ENCODE results near the gene ZNF500.
A peak's percentile ranks its signal among the peaks of the same experiment; 100 is the strongest.

Gene ZNF500

GRCh38 chr16:4768549-4769305 is 1.8 kb upstream of the ZNF500 start:
- DNase-seq: peak; percentile 97 to 98

GRCh38 chr16:4767872-4768548 is 1.0 kb upstream of the ZNF500 start:
- DNase-seq: peak; percentile 30 to 42

- no peak for DNase-seq
Measured at GRCh38 chr16:4765511-4766474, 1.2 kb downstream of the ZNF500 start.

GRCh38 chr16:4763791-4764190 is 3.2 kb downstream of the ZNF500 start:
- no peak for DNase-seq

GRCh38 chr16:4762205-4762604 is 4.8 kb downstream of the ZNF500 start:
- no peak for DNase-seq

DNA sequence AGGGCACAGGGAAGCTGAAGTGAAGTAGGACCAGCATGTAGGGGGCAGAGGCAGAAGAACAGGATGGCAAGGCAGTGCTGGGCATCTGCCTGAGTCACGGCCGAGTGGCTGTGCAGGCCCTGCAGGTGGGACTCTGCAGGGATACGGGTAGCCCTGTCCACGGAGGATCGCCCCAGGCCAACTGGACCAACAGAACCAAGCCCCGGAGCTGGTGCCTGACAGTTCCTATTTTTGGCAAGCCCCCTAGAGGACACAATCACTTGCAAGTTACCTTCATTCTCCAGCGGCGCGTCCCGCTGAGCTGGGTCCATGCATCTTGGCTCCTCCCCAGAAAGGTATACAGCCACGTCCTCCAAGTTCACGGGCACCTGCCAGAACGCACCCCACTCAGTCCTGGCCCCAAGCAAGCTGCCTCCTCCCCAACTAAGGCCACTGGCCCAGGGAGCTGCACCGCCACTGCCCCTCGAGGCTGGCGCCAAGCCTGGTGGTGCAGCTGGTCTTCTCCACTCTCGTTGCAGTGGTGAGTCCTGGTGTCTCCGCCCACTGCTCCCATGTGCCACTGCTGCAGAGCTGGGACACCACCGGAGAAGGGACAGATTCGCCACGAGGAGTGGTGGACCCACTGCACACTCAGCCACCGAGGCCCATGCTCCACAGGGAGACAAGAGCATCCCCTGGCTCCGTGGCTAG is 6.6 kb downstream of the ZNF500 start:
- DNase-seq: no peak

- no peak for DNase-seq
Measured at GRCh38 chr16:4755687-4756086, 11.3 kb downstream of the ZNF500 start.

- no peak for DNase-seq
Measured at GRCh38 chr16:4754865-4755264, 12.1 kb downstream of the ZNF500 start.

- no peak for DNase-seq
Measured at GRCh38 chr16:4753227-4753626, 13.7 kb downstream of the ZNF500 start.

- no peak for DNase-seq
Measured at GRCh38 chr16:4752351-4753100, 14.4 kb downstream of the ZNF500 start.

GRCh38 chr16:4750896-4751295 is 16.1 kb downstream of the ZNF500 start:
- DNase-seq: no peak

DNA sequence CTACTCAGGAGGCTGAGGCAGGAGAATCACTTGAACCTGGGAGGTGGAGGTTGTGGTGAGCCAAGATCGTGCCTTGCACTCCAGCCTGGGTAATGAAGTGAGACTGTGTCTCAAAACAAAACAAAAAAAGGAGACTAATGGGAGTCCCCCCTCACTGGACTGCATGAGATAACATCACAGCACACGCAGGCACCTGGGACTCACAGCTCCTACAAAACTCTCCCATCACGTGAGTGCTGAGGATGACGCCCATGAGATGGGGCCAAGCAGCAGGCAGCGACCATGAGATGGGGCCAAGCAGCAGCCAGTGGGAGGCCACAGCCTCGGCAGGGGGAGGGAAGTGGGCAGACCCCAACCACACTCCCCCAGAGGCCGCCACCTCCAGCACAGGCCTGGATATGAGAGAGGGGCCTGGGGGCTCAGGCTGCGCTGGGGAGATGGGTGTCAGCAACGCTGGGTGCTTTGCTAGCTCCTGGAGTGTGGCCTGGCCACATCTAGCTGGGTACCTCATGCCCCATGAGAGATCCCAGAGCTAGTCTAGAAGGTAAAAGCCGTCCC is 17.2 kb downstream of the ZNF500 start:
- no peak for DNase-seq

GRCh38 chr16:4748682-4749411 is 18.1 kb downstream of the ZNF500 start:
- no peak for DNase-seq

DNA sequence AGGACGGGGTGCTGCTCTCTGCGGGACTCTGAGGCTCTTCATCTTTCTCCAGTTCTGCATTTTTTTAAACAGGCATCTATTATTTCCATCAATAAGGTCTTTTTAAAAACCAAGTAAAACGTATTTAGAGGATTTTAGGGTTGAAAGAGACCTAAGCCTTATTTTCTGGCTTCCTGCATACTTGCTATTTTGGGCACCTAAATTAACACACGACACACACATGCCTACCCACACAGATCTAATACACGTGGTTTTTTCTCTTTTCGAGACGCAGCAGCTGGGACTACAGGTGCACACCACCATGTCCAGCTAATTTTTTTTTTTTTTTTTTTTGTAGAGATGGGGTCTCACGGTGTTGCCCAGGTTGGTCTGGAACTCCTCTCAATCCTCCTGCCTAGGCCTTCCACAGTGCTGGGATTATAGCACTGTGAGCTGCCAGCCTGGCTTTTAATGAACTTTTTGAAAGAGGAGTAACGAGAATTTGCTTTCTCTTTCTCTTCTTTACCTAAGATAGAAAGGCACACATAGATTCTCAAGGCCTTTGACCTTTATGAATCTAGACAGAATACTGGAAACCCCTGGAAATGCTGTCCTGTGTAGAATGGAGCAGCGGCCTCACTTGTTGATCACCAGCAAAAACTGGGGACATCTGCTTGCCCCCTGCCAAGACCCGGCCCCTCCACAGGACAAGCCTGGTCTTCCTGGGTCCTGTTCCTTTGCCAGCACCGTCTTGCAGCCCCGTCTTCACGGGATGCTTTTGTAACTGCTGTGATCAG is 18.9 kb downstream of the ZNF500 start:
- DNase-seq: no peak

- no peak for DNase-seq
Measured at GRCh38 chr16:4746991-4747574, 19.9 kb downstream of the ZNF500 start.

GRCh38 chr16:4746215-4746614 is 20.7 kb downstream of the ZNF500 start:
- no peak for DNase-seq

- DNase-seq: no peak
Measured at GRCh38 chr16:4745274-4745569, 21.7 kb downstream of the ZNF500 start.

- no peak for DNase-seq
Measured at GRCh38 chr16:4744555-4745273, 22.2 kb downstream of the ZNF500 start.

DNA sequence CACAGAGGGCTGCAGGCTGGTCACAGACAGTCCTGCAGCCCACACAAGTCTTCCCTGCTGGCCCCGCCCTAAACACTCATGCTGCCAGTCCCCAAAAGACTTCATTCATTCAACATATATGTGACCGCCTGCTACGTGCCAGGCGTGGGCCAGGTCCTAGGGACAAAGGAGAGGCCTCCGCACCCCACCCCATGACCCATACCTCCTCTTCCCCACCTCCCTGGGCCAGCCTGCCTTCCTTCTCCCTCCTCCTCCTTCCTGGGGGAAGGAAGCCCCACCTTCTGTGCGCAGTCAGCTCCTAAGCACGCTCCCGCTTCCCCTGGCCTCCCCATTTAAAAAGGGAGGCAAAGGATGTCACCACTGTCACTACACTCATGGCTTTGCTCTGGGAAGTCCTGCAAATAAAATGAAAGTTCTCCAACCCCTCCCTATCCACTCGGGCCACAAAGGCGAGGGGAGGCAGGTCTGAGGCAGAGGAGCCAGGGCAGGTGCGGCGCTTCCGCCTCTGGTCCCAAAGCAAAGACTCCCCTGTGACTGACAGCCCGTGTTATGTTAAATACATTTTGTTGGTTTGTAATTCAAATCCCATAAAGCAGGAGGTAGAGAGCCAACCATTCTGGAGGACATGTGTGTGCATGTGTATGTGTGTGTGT is 23.6 kb downstream of the ZNF500 start:
- no peak for DNase-seq

Data from activated CD4-positive, alpha-beta T cell treated with anti-CD3 and anti-CD28 coated beads, Interleukin-2, amount 50 U/mL, for 48 hours (primary cell).